Endothelial cell of umbilical vein (primary cell): ENCODE data around the gene NCOA3.

ENCODE experiments used
- CTCF ChIP-seq, 2 donors: IDR thresholded peaks; 1 replicate in 1 of 2; 2 replicates in 1 of 2; pipeline ENCODE4 v1.5.1; 2011; ENCODE audit warnings: low read length in 2 of 2, mild to moderate bottlenecking in 2 of 2, moderate library complexity in 2 of 2, control low read depth in 1 of 2, inconsistent platforms in 1 of 2, low read depth in 1 of 2; ENCODE audit not compliant: insufficient read depth in 1 of 2; ENCODE audit errors: extremely low read depth in 1 of 2
- POLR2A ChIP-seq: IDR thresholded peaks from 2 replicates; pipeline ENCODE4 v1.6.1; 2012; ENCODE audit warnings: low read depth, mild to moderate bottlenecking, control low read depth, low read length

GRCh38 chr20:47480705-47481104 lies 21.0 kb upstream of the NCOA3 start:
- TF ChIP-seq POLR2A: no peak
- no peak for TF ChIP-seq CTCF (IDR thresholded peaks at IDR 0.05; ENCODE audit: extremely low read depth in 1 of 2, insufficient read depth in 1 of 2, low read depth in 1 of 2, low read length in 2 of 2)
